Neural cell (in vitro differentiated cells): ENCODE measurements around the gene CACNA1C.

Experiments used
- CTCF ChIP-seq: fragments of 450-650 bp; IDR thresholded peaks from 2 replicates; pipeline ENCODE4 v1.5.1; 2014; ENCODE audit warnings: antibody characterized with exemption, mild to moderate bottlenecking, moderate library complexity; ENCODE audit not compliant: poor library complexity, severe bottlenecking
- EP300 ChIP-seq: fragments of 450-650 bp; conservative IDR thresholded peaks from 2 replicates; pipeline ENCODE4 v1.6.1; 2014; ENCODE audit warnings: antibody characterized with exemption, mild to moderate bottlenecking, moderate library complexity; ENCODE audit not compliant: poor library complexity, severe bottlenecking
- EZH2 ChIP-seq: fragments of 200-600, 300-800 bp; shearing (Covaris generic), sonication (generic); IDR thresholded peaks from 2 replicates; pipeline ENCODE4 v1.6.1; 2014; ENCODE audit warnings: antibody characterized with exemption, low read length, borderline replicate concordance, mild to moderate bottlenecking; ENCODE audit not compliant: insufficient read depth, poor library complexity, severe bottlenecking
- POLR2AphosphoS5 ChIP-seq: IDR thresholded peaks from 2 replicates; pipeline ENCODE4 v1.6.1; 2012
- RAD21 ChIP-seq: fragments of 450-650 bp; conservative IDR thresholded peaks from 2 replicates; pipeline ENCODE4 v1.6.1; 2014; ENCODE audit warnings: antibody characterized with exemption, mild to moderate bottlenecking, moderate library complexity
- REST ChIP-seq: IDR thresholded peaks from 2 replicates; pipeline ENCODE4 v1.6.1; 2012; ENCODE audit warnings: borderline replicate concordance

GRCh38 chr12:2167231-2167630 is 114.4 kb downstream of the CACNA1C start:
- TF ChIP-seq CTCF: no peak
- no peak for TF ChIP-seq EZH2
- TF ChIP-seq EP300: no peak
- no peak for TF ChIP-seq POLR2AphosphoS5
- TF ChIP-seq RAD21: no peak
- no peak for TF ChIP-seq REST
